Transverse colon (tissue), 4 donors: ENCODE measurements around the gene TEX44.

Experiments
- EP300 ChIP-seq: sonication (generic); formaldehyde crosslinking; IDR thresholded peaks from one replicate; pipeline ENCODE4 v1.6.1; 2017; ENCODE audit warnings: antibody characterized with exemption, low read depth
- POLR2A ChIP-seq: fragments of 450-650 bp; IDR thresholded peaks from one replicate; pipeline ENCODE4 v1.6.1; 2016; ENCODE audit warnings: antibody characterized with exemption, mild to moderate bottlenecking, moderate library complexity
- POLR2AphosphoS5 ChIP-seq, 3 donors: sonication (generic); formaldehyde crosslinking; IDR thresholded peaks; one replicate each; pipeline ENCODE4 v1.6.1; 2016; ENCODE audit warnings: antibody characterized with exemption in 3 of 3
- TF ChIP-seq, protein P1 (sequence below), 5 experiments: fragments of 200-600 bp in 3 of 5; fragments of 450-650 bp in 2 of 5; sonication (generic) in 3 of 5; IDR thresholded peaks; 1 replicate in 2 of 5; 2 replicates in 3 of 5; pipeline ENCODE4 v1.5.1; 2016 to 2017; ENCODE audit warnings: antibody characterized with exemption in 5 of 5, inconsistent platforms in 3 of 5, mild to moderate bottlenecking in 2 of 5, moderate library complexity in 1 of 5

- TF ChIP-seq POLR2A (no peak), POLR2AphosphoS5 (IDR thresholded peaks at IDR 0.05) (no peak), EP300 (no peak)
- TF ChIP-seq, protein P1, sequence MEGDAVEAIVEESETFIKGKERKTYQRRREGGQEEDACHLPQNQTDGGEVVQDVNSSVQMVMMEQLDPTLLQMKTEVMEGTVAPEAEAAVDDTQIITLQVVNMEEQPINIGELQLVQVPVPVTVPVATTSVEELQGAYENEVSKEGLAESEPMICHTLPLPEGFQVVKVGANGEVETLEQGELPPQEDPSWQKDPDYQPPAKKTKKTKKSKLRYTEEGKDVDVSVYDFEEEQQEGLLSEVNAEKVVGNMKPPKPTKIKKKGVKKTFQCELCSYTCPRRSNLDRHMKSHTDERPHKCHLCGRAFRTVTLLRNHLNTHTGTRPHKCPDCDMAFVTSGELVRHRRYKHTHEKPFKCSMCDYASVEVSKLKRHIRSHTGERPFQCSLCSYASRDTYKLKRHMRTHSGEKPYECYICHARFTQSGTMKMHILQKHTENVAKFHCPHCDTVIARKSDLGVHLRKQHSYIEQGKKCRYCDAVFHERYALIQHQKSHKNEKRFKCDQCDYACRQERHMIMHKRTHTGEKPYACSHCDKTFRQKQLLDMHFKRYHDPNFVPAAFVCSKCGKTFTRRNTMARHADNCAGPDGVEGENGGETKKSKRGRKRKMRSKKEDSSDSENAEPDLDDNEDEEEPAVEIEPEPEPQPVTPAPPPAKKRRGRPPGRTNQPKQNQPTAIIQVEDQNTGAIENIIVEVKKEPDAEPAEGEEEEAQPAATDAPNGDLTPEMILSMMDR (IDR thresholded peaks at IDR 0.05) = no peak
Observed at GRCh38 chr2:231590614-231591013, 2.0 kb upstream of the TEX44 start.
